ENCODE results near the gene TGFB2. TPM values are rescaled to one million over a fixed set of nuclear protein-coding genes. Genes with fewer than 3 reads are reported as not detected.

TGFB2 gene
- total and polyA plus RNA-seq, 2 donors (not counting 1 experiment from before 2014, with no cell fraction given), result 0.55 to 0.76 TPM

- Histone ChIP-seq H3K4me1 (ENCODE audit: control insufficient read depth in 2 of 2, insufficient read depth in 2 of 2, low read length in 2 of 2) (no peaks in the 10 kb centered on the region), H3K79me2 (ENCODE audit: control insufficient read depth, insufficient read depth, low read length) (no peaks in the 10 kb centered on the region), H4K20me1 (ENCODE audit: control insufficient read depth, insufficient read depth, low read length, poor library complexity, severe bottlenecking) (no peaks in the 10 kb centered on the region), H3K36me3 (replicated peaks in 1 of 2; ENCODE audit: control extremely low read depth in 1 of 2, control insufficient read depth in 1 of 2, extremely low read depth in 1 of 2, insufficient read depth in 2 of 2, low read length in 1 of 2) (no peaks in the 10 kb centered on the region), H3K9me3 (ENCODE audit: control extremely low read depth in 1 of 3, control insufficient read depth in 2 of 3, insufficient read depth in 1 of 3, low read length in 2 of 3) (no peaks in the 10 kb centered on the region), H3K27me3 (replicated peaks in 1 of 4; ENCODE audit: control extremely low read depth in 1 of 4, control insufficient read depth in 3 of 4, insufficient read depth in 4 of 4, low read length in 3 of 4) (no peaks in the 10 kb centered on the region), H3K9ac (ENCODE audit: low read length) (no peak overlapping the region), H3K27ac (ENCODE audit: low read length in 2 of 2) (no peak overlapping the region), H3K4me3 (ENCODE audit: control extremely low read depth in 1 of 5, extremely low read depth in 1 of 5, insufficient read depth in 1 of 5, low read depth in 2 of 5, low read length in 4 of 5) (no peak overlapping the region), H2AFZ (ENCODE audit: insufficient read depth, low read depth, low read length, poor library complexity, severe bottlenecking) (no peak overlapping the region), H3K4me2 (replicated peaks; ENCODE audit: low read depth, low read length, poor library complexity, severe bottlenecking) (no peak overlapping the region)
- DNase-seq, result no peak
- Mint-ChIP-seq H3K4me1 (no peaks in the 10 kb centered on the region), H3K9me3 (ENCODE audit: insufficient read depth) (no peaks in the 10 kb centered on the region), H3K27me3 (peaks cover 13% of the 10 kb centered on the region), H3K27ac (no peak overlapping the region), H3K4me3 (no peak overlapping the region)
- 100% methylated on average over 1 of the region's 8 CpGs for WGBS (ENCODE audit: insufficient coverage)
- intact Hi-C loops (cut with micrococcal nuclease), result no loop called here
- no peak for TF ChIP-seq EZH2 (IDR thresholded peaks at IDR 0.05; ENCODE audit: borderline replicate concordance, insufficient read depth, low read depth, low read length, poor library complexity, severe bottlenecking)
- no peak for TF ChIP-seq CTCF (IDR thresholded peaks at IDR 0.05)
- ChIA-PET POLR2A (no interaction called here), CTCF (no interaction called here)
- ATAC-seq (ENCODE audit: low read depth), result no peak
Measured at GRCh38 chr1:218383681-218384080, 38.5 kb downstream of the TGFB2 start.

GRCh38 chr1:218384581-218384993, 39.5 kb downstream of the TGFB2 start:
- H3K4me1 Mint-ChIP-seq, result no peaks in the 10 kb centered on the region
- no peak overlapping the region for H3K4me3 Mint-ChIP-seq
- Histone ChIP-seq H3K36me3 (replicated peaks in 1 of 2; ENCODE audit: control extremely low read depth in 1 of 2, control insufficient read depth in 1 of 2, extremely low read depth in 1 of 2, insufficient read depth in 2 of 2, low read length in 1 of 2) (no peaks in the 10 kb centered on the region), H3K4me3 (ENCODE audit: control extremely low read depth in 1 of 5, extremely low read depth in 1 of 5, insufficient read depth in 1 of 5, low read depth in 2 of 5, low read length in 4 of 5) (no peak overlapping the region), H3K9me3 (ENCODE audit: control extremely low read depth in 1 of 3, control insufficient read depth in 2 of 3, insufficient read depth in 1 of 3, low read length in 2 of 3) (no peaks in the 10 kb centered on the region), H4K20me1 (ENCODE audit: control insufficient read depth, insufficient read depth, low read length, poor library complexity, severe bottlenecking) (no peaks in the 10 kb centered on the region), H3K4me2 (replicated peaks; ENCODE audit: low read depth, low read length, poor library complexity, severe bottlenecking) (no peak overlapping the region), H3K27me3 (replicated peaks in 1 of 4; ENCODE audit: control extremely low read depth in 1 of 4, control insufficient read depth in 3 of 4, insufficient read depth in 4 of 4, low read length in 3 of 4) (no peaks in the 10 kb centered on the region), H3K4me1 (ENCODE audit: control insufficient read depth in 2 of 2, insufficient read depth in 2 of 2, low read length in 2 of 2) (no peaks in the 10 kb centered on the region), H3K9ac (ENCODE audit: low read length) (no peak overlapping the region), H3K79me2 (ENCODE audit: control insufficient read depth, insufficient read depth, low read length) (no peaks in the 10 kb centered on the region), H2AFZ (ENCODE audit: insufficient read depth, low read depth, low read length, poor library complexity, severe bottlenecking) (no peak overlapping the region), H3K27ac (ENCODE audit: low read length in 2 of 2) (no peak overlapping the region)
- no peaks in the 10 kb centered on the region for H3K9me3 Mint-ChIP-seq (ENCODE audit: insufficient read depth)
- no peak overlapping the region for H3K27ac Mint-ChIP-seq
- intact Hi-C loops (cut with micrococcal nuclease), result no loop called here
- ChIA-PET POLR2A (no interaction called here), CTCF (no interaction called here)
- 94% methylated on average over 4 of the region's 6 CpGs for WGBS (ENCODE audit: insufficient coverage)
- H3K27me3 Mint-ChIP-seq, result peaks cover 13% of the 10 kb centered on the region
- no peak for DNase-seq
- TF ChIP-seq CTCF (IDR thresholded peaks at IDR 0.05), result no peak
- TF ChIP-seq EZH2 (IDR thresholded peaks at IDR 0.05; ENCODE audit: borderline replicate concordance, insufficient read depth, low read depth, low read length, poor library complexity, severe bottlenecking), result no peak
- no peak for ATAC-seq (ENCODE audit: low read depth)
